GM21360 (cell line): ENCODE data around the gene AMFR.

Source experiments
- ATAC-seq: cut with Tn5 transposase; IDR thresholded peaks from one replicate; pipeline ENCODE4 v1.9.1; 2021; ENCODE audit warnings: mild to moderate bottlenecking, moderate library complexity; ENCODE audit not compliant: unreplicated experiment

The AMFR gene

GRCh38 chr16:56425439-56425832 lies at the start of gene AMFR:
Gene AMFR, minus strand, starts transcription at chr16:56425545. Its CDS starts 218 bp downstream, at chr16:56425327.
- ATAC-seq, result peak; percentile 69

DNA sequence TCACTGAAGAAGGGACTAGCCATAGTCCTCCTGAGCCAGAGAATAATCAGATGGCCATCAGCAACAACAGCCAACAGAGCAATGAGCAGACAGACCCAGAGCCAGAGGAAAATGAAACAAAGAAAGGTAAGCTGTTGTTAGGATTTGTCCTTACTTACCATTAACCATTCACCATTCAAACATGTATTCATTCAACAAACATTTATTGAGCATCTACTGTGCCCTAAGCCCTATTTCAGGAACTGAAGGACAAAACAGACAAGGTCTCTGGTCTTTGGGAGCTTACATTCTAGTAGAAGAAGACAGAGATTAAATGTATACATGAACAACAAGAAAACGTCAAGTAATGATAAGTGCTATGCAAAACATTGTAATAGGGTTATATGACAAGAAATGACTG lies 45.3 kb upstream of the AMFR start:
- ATAC-seq, result no peak

- no peak for ATAC-seq
These were observed 44.9 kb upstream of the AMFR start for GRCh38 chr16:56470232-56470631.

DNA sequence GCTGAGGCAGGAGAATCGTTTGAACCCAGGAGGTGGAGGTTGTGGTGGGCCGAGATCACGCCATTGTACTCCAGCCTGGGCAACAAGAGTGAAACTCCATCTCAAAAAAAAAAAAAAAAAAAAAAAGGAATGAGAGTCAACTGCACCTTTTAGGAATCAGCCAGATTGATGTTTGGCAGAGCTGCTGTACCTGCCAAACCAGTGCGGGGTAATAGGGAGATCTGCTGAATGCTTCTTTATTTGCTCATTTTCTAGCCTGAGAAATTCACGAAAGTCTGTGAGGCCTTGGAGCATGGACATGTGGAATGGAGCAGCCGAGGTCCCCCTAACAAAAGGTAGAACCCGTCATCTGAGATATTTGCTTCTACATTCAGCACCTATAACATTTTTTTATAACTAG lies 44.4 kb upstream of the AMFR start:
- no peak for ATAC-seq

DNA sequence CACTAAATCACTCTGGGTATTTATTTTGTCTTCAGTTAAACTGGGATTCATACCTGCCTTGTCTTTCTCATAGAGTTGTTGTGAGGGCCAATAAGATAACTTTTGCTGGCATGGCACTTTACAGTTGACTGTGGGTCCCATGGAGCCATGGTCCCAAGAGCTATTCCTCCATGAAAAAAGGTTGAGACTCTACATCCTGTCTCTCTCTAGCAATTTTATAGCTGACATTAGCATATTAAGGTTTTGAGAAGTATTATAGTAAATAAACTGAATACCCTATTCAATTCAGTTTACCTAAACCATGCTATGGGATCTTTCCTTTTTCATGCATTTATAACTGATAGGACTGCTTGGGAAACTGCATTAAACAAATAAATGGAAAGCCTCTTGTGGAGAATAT lies 43.5 kb upstream of the AMFR start:
- ATAC-seq, result no peak

GRCh38 chr16:56466344-56466743 lies 41.0 kb upstream of the AMFR start:
- no peak for ATAC-seq

GRCh38 chr16:56463153-56463552 lies 37.8 kb upstream of the AMFR start:
- no peak for ATAC-seq

DNA sequence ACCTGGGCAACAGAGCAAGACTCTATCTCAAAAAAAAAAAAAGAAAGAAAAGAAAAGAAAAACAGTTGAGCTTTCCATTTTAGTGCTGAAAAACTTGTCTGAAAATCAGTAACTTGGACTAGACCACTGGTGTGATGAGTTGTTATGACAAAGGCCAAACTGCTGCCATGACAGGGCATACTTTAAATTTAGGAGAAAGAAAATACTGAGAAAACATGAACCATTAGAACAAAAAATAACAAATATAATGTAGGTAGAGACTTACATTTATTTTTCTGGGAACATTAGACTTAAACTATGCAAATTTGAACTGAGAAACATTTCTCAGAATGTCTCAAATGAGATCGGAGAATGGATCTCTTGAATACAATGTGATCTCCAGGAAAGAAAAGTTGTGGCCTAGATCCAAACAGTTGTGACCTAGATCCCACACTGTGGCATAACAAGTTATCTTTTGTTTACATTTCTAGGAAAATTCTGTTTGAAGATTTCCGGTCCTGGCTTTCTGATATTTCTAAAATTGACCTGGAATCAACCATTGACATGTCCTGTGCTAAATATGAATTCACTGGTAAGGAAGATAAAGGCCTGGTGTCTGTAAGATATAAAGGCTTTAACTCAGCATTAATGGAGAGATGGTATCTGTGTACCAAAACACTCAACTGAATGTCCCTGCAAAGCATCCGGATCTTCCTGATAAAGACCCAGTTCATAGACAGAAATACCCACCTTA lies 36.9 kb upstream of the AMFR start:
- ATAC-seq, result no peak

DNA sequence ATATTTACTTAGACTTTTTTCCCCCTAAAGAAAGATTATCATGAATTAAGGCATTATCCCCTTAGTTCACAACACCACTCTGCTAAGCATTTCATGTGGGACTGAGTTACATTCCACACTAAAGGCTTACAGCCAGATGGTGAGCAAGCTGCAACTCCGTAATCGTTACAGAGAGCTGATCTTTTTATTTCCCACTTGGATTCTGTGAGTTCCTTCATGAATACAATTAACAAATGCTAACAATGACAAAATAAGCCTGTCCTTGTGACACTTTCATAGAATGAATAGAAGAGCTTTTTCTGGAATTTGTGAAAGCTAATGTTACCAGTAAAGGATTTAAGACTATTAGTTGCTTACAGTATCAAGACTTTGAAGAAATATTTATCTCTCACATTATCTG lies 34.8 kb upstream of the AMFR start:
- no peak for ATAC-seq

DNA sequence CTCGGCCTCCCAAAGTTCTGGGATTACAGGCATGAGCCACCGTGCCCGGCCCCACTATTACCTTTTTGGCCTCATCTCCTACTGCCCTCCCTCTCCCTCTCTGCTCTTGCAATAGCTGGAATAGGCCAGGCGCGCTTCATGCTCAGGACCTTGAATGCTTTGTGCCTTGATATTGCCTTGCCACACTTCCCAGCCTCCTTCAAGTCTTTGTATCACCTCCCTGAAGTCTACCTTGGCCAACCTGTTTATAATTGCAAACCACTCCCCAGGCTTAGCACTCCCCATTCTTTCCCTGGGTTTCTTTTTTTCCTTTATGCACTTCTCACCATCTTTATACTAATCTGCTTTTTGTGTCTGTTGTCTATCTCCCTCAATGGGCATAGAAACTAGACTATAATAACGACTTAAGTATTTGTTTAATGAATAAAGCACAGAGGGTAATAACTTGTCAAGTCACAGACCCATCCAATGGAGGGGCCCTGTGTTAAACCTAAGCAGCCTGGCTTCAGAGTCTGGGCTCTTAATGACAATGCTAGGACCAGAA lies 32.7 kb upstream of the AMFR start:
- no peak for ATAC-seq

GRCh38 chr16:56451753-56452689 lies 26.7 kb upstream of the AMFR start:
- ATAC-seq, result peak; percentile 27

DNA sequence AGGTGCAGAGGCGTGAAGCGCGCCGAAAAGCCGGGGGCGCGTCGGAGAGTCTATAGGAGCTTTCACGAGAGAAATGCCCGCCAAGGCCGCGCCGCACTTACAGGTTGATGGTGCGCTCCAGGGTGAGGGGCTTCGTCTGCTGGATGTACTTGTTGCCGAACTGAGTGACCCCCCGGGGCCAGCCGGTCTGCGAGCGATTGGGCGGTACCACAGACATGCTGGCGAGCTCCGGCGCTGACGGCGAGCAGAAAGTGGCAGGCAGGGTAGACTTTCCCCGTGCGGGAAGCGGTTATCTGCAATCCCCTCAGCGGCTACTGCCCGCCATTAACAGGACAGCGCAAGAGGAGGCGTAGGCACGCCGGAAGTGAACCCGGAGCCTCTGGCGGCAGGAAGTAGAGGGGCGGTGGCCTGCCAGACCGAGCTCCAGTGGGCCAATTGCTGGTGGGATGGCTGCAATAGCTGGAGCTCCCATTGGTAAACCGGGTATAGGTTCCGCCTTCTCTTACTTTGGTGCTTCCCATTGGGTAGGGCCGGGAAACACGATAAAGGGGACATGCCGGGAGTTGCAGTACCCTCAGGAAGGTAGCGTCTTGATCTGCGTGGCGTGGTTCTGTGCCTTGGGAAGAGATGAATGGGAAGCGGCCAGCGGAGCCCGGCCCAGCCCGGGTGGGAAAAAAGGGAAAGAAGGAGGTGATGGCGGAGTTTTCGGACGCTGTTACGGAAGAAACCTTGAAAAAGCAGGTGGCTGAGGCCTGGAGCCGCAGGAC lies 25.8 kb upstream of the AMFR start, which contains the start of the genes NUDT21 and OGFOD1:
Gene NUDT21 (minus strand): TSS at position 347 of the 767 bp plus-strand sequence. CDS start 130 bp downstream, at position 217.
Gene OGFOD1 (plus strand): TSS at position 569 of the 767 bp plus-strand sequence. CDS start 59 bp downstream, at position 628.
- ATAC-seq, result peak; percentile 96

- ATAC-seq, result no peak
These were observed 25.1 kb upstream of the AMFR start for GRCh38 chr16:56450275-56450985.

DNA sequence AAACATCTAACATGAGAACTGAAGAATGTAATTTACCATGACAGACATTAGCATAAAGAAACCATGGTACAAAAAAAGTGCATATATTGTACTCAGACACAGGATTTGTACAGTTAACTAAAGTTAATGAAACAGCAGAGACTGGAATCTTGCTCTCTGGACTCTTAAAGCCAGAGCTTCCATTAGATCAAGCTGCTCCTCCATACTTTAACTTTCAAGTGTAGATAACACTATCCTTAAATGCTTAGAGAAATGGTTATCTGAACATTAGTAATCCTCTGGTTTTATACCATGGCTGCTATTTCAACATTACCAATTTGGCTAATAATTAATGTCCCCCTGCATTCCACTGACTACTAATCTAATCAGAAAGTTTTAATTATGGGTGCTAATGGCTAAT lies 22.7 kb upstream of the AMFR start:
- no peak for ATAC-seq

DNA sequence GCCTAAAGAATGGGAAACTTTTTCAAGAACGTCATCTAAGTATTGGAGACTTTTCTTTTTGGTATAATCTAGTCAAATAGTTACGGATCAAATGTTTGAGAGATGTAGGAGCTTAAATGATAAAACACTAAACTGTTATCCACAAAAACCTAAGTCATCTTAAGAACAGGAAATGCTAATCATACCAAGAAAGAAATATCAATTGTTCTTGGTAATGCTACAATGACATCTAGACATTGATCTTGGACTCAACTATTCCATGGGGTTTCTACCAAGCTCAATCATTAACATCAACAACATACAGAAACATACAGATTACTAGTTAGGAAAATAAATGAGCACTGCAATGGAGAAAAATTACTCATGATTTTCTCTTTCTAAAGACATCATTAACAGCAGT lies 21.9 kb upstream of the AMFR start:
- ATAC-seq, result no peak

DNA sequence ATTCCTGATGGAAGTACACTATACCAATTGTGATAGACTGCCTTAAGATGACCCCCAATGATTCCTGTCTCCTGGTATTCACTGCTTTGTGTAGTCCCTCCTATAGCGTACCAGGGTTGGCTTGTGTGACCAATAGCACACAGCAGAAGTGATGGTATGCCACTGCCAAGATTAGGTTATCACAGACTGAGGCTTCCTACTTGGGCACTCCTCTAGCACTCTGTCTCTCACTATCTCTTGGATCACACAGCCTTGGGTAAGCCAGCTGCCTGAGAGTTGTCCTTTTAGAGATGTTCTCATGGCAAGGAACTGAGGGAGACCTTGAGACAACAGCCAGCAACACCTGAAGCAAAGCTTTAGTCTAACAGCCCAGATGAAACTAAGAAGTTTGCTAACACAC lies 12.7 kb upstream of the AMFR start:
- no peak for ATAC-seq

GRCh38 chr16:56436258-56436657 lies 10.9 kb upstream of the AMFR start:
- ATAC-seq, result no peak

DNA sequence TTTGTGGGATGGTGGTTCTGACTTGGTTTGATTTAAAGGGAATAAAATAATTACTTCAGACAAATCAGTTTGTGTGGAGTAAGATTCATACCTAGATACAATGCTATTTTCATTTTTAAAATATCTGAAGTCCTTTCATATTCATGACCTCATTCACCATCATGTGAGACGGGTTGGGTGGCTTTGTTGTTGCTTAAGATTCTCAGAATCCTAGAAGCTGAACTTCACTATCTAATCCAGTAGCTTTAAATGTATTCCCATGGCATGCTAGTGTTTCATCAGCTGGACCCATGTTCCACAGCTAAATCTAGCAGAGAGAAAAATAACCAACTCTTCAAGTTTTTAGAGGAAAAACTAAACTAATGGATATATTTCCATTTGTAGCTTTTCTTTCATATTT lies 2.7 kb upstream of the AMFR start:
- no peak for ATAC-seq

- ATAC-seq, result no peak
These were observed 1.2 kb upstream of the AMFR start for GRCh38 chr16:56426585-56426984.

DNA sequence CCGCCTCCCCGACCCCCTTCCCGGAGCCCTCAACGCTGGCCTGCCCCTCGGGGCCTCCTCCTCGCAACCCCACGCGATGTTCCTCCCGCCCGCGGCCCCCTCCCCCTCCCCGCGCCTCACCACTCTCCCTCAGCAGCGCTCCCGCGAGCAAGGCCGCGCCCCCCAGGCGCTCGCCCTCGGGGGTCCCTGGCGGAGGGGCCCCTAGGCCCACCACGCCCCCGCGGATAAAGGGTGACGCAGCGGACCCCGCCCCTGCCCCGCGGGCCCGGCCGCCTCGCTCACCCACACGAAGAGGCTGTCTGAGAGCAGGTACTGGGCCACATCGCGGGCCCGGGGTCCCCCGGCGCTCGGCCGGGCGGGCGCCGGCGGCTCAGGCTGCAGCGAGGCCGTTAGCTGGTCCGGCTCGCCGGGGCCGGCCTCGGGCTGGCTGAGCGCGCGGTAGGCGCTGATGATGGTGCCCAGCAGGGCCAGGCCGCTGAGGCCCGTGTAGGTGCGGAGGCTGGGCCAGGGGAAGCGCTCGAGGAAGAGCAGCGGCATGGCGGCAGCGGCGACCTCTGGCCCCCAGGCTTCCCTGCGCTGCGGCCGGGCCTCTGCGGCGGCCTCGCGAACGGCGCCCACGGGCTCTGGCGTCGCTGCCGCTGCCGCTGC lies 430 bp downstream of the AMFR start:
- ATAC-seq, result peak; percentile 31
